Brain pericyte (primary cell): ENCODE measurements around the gene ATP11A.

ENCODE experiments used
- DNase-seq: peaks from one replicate; pipeline ENCODE4 v3.0.0-alpha.2; 2012; ENCODE audit warnings: low read depth, low spot score

The ATP11A gene

GRCh38 chr13:112709825-112710783 is 20.3 kb downstream of the ATP11A start:
- DNase-seq = no peak

- no peak for DNase-seq
Observed at GRCh38 chr13:112710855-112711527, 21.2 kb downstream of the ATP11A start.

GRCh38 chr13:112711528-112712265 is 21.9 kb downstream of the ATP11A start:
- DNase-seq = no peak

GRCh38 chr13:112712451-112713207 is 22.8 kb downstream of the ATP11A start:
- DNase-seq = no peak

GRCh38 chr13:112713517-112714253 is 23.8 kb downstream of the ATP11A start:
- DNase-seq = no peak

- DNase-seq = no peak
Observed at GRCh38 chr13:112714376-112715174, 24.7 kb downstream of the ATP11A start.

GRCh38 chr13:112715210-112715609 is 25.4 kb downstream of the ATP11A start:
- no peak for DNase-seq

- DNase-seq = no peak
Observed at GRCh38 chr13:112715715-112716460, 26.1 kb downstream of the ATP11A start.

- DNase-seq = no peak
Observed at GRCh38 chr13:112716461-112716820, 26.6 kb downstream of the ATP11A start.

- DNase-seq = no peak
Observed at GRCh38 chr13:112716841-112717520, 27.1 kb downstream of the ATP11A start.

GRCh38 chr13:112718318-112718717 is 28.5 kb downstream of the ATP11A start:
- DNase-seq = no peak

- DNase-seq = no peak
Observed at GRCh38 chr13:112719016-112719415, 29.2 kb downstream of the ATP11A start.

- no peak for DNase-seq
Observed at GRCh38 chr13:112719556-112719955, 29.7 kb downstream of the ATP11A start.

- DNase-seq = no peak
Observed at GRCh38 chr13:112720251-112720650, 30.4 kb downstream of the ATP11A start.

- DNase-seq = no peak
Observed at GRCh38 chr13:112720814-112721197, 31.0 kb downstream of the ATP11A start.

GRCh38 chr13:112721198-112722104 is 31.6 kb downstream of the ATP11A start:
- no peak for DNase-seq

- no peak for DNase-seq
Observed at GRCh38 chr13:112722433-112723263, 32.8 kb downstream of the ATP11A start.
